Right lung (tissue), 5 donors: ENCODE data around the gene RNF169. TPM values are rescaled to one million over a fixed set of nuclear protein-coding genes. Genes with fewer than 3 reads are reported as not detected.
"Not testable (repeated sequence)": the region's sequence is repeated elsewhere in the genome, so short reads cannot be mapped to it uniquely, and the experiment has no call there.

ENCODE experiments used
- DNase-seq, 2 donors: peaks; one replicate each; pipeline ENCODE4 v3.0.0-alpha.2; 2013
- polyA plus RNA-seq, 5 donors: library from polyadenylated mRNA; unstranded; fragments of 120-200 nt; gene quantifications; one replicate each; pipeline versions ENCODE4 v1.2.1 to v1.2.3, GENCODE V29; 2013; ENCODE audit warnings: inconsistent platforms in 1 of 5, low replicate concordance in 1 of 5; ENCODE audit not compliant: insufficient read length in 5 of 5, insufficient read depth in 1 of 5

Gene RNF169
- polyA plus RNA-seq, 5 donors, result 14.6 to 23.5 (median 21.6) TPM

- DNase-seq, result no peak
Observed at GRCh38 chr11:74818283-74818946, 69.8 kb downstream of the RNF169 start.

GRCh38 chr11:74819400-74819799 lies 70.8 kb downstream of the RNF169 start:
- no peak for DNase-seq

- no peak for DNase-seq
Observed at GRCh38 chr11:74820763-74821162, 72.1 kb downstream of the RNF169 start.

GRCh38 chr11:74822170-74822569 lies 73.5 kb downstream of the RNF169 start:
- DNase-seq, result peak; percentile 65 to 66

- DNase-seq, result no peak
Observed at GRCh38 chr11:74824285-74824982, 75.8 kb downstream of the RNF169 start.

- DNase-seq, result not testable (repeated sequence)
Observed at GRCh38 chr11:74825596-74825995, 76.9 kb downstream of the RNF169 start.

GRCh38 chr11:74826901-74827300 lies 78.3 kb downstream of the RNF169 start:
- DNase-seq, result no peak

- DNase-seq, result no peak
Observed at GRCh38 chr11:74837191-74837590, 88.5 kb downstream of the RNF169 start.

- DNase-seq, result no peak
Observed at GRCh38 chr11:74838188-74838587, 89.5 kb downstream of the RNF169 start.

GRCh38 chr11:74839446-74839845 lies 90.8 kb downstream of the RNF169 start:
- no peak for DNase-seq

- DNase-seq, result no peak
Observed at GRCh38 chr11:74839971-74840370, 91.3 kb downstream of the RNF169 start.

GRCh38 chr11:74840486-74840885 lies 91.8 kb downstream of the RNF169 start:
- no peak for DNase-seq

GRCh38 chr11:74842967-74843366 lies 94.3 kb downstream of the RNF169 start:
- no peak for DNase-seq

- DNase-seq, result no peak
Observed at GRCh38 chr11:74844072-74844471, 95.4 kb downstream of the RNF169 start.

- DNase-seq, result no peak
Observed at GRCh38 chr11:74844865-74845264, 96.2 kb downstream of the RNF169 start.

- DNase-seq, result no peak
Observed at GRCh38 chr11:74845978-74846517, 97.4 kb downstream of the RNF169 start.

GRCh38 chr11:74846770-74847169 lies 98.1 kb downstream of the RNF169 start:
- no peak for DNase-seq

- no peak for DNase-seq
Observed at GRCh38 chr11:74847395-74847794, 98.7 kb downstream of the RNF169 start.

- no peak for DNase-seq
Observed at GRCh38 chr11:74847895-74848294, 99.2 kb downstream of the RNF169 start.

GRCh38 chr11:74849525-74850391 lies 101.1 kb downstream of the RNF169 start:
- no peak for DNase-seq

- DNase-seq, result no peak
Observed at GRCh38 chr11:74853223-74853622, 104.6 kb downstream of the RNF169 start.

GRCh38 chr11:74860743-74861142 lies 112.1 kb downstream of the RNF169 start:
- DNase-seq, result no peak
